PC-3 (cell line): ENCODE results near the gene B4GALNT1.

Experiments used
- EZH2 ChIP-seq: fragments of 300-600 bp; sonication (generic); IDR thresholded peaks from one replicate; pipeline ENCODE4 v1.6.1; 2017; ENCODE audit warnings: antibody characterized with exemption, mild to moderate bottlenecking, low read length; ENCODE audit not compliant: unreplicated experiment
- TF ChIP-seq, protein P1 (sequence below): fragments of 300-600 bp; sonication (generic); conservative IDR thresholded peaks from 2 replicates; pipeline ENCODE4 v1.5.1; 2017; ENCODE audit warnings: antibody characterized with exemption, low read depth, mild to moderate bottlenecking, low read length

DNA sequence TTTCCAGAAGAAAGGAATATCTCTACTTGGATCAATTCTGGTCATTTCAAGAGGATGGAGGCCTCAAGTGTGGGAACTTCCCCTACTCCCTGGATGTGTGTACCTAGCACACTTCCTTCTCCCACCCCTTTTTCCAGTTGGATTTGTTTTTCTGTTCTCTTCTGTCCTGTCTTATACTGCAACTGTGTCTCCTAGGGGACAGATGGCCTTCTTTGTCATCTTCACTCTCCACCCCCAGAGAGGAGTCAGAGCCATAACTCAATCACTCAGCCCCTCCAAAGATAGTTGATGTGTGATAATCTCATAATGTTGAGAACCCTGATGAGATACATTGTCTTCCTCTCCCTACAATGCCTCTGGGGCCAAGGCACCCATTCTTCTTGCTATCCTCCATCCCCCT, 30.5 kb downstream of the B4GALNT1 start:
- TF ChIP-seq, protein P1, sequence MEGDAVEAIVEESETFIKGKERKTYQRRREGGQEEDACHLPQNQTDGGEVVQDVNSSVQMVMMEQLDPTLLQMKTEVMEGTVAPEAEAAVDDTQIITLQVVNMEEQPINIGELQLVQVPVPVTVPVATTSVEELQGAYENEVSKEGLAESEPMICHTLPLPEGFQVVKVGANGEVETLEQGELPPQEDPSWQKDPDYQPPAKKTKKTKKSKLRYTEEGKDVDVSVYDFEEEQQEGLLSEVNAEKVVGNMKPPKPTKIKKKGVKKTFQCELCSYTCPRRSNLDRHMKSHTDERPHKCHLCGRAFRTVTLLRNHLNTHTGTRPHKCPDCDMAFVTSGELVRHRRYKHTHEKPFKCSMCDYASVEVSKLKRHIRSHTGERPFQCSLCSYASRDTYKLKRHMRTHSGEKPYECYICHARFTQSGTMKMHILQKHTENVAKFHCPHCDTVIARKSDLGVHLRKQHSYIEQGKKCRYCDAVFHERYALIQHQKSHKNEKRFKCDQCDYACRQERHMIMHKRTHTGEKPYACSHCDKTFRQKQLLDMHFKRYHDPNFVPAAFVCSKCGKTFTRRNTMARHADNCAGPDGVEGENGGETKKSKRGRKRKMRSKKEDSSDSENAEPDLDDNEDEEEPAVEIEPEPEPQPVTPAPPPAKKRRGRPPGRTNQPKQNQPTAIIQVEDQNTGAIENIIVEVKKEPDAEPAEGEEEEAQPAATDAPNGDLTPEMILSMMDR, result no peak
- TF ChIP-seq EZH2, result no peak
